Peyer's patch (tissue), 4 donors: Measurements from ENCODE around the gene PPFIBP1.

Source experiments
- CTCF ChIP-seq, 6 experiments: fragments of 450-650 bp in 4 of 6; fragments of 200-600 bp in 2 of 6; sonication (generic) in 1 of 6; IDR thresholded peaks; one replicate each; pipeline ENCODE4 v1.5.1; 2017 to 2019; ENCODE audit warnings: antibody characterized with exemption in 6 of 6, mild to moderate bottlenecking in 3 of 6, moderate library complexity in 1 of 6
- POLR2A ChIP-seq, 2 donors: fragments of 450-650 bp; IDR thresholded peaks; one replicate each; pipeline ENCODE4 v1.5.1; 2017; ENCODE audit warnings: antibody characterized with exemption in 2 of 2, mild to moderate bottlenecking in 2 of 2, moderate library complexity in 2 of 2

GRCh38 chr12:27672051-27672450 lies 148.0 kb downstream of the PPFIBP1 start:
- no peak for TF ChIP-seq POLR2A (IDR thresholded peaks at IDR 0.05)
- TF ChIP-seq CTCF (IDR thresholded peaks at IDR 0.05) = no peak
